GM21526 (cell line): ENCODE data around the gene KCTD12.

Experiments
- ATAC-seq: cut with Tn5 transposase; IDR thresholded peaks from one replicate; pipeline ENCODE4 v1.9.1; 2021; ENCODE audit warnings: moderate library complexity; ENCODE audit not compliant: unreplicated experiment, low FRiP score

The KCTD12 gene

DNA sequence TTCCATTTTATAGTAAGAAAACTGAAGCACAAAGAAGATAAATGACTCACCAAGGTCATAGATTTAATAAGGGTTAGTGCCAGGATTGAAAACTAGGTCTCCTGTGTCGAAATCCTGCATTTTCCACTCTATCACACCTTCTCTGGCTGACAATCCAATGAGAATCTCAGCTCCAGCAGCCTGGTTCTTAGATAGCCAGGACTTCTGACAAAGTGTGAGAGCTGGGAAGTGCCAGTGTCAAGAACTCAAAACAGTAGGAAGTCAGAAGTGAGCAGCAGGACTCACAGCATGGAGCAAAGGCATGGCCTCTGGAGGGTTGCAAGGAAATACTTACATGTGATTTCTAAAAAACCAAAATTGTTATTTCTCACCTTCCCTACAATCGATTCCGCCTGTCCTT is 24.3 kb downstream of the KCTD12 start:
- no peak for ATAC-seq

DNA sequence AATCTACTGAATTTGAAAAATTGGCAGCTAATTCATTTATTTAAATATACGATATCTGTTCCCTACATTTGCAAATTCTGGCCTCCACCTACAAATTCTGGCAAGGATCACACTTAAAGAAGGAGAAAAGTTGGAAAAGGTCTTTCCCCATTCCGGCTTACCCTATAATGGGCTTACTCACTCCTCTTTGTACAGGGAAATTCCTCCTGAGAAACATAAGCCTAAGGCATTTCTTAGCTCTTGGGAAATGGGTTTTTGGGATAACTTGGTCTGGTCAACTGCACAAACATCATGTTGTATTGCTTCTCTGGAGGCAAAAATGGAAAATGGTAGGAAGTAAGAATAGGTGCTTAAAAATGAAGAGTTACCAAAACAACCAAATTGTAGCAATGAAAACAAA is 25.5 kb downstream of the KCTD12 start:
- no peak for ATAC-seq

DNA sequence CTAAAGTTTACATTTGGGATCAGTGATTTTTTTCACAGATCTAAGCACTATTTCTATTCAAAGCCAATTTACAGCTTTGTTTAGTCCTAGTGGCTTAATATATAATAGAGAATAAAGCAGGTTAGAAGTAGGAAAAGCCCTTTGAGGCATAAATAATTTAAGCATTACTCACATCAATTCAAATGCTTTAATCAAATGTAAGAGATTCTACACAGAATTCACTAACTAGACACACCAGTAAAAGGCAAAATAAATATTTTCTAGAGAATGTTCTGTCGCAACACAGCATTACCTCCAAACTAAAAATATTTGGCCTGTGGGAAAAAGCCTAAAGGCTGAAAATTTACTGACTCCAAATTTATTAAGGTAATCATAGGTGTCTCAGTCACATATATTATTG is 31.3 kb downstream of the KCTD12 start:
- ATAC-seq: no peak

DNA sequence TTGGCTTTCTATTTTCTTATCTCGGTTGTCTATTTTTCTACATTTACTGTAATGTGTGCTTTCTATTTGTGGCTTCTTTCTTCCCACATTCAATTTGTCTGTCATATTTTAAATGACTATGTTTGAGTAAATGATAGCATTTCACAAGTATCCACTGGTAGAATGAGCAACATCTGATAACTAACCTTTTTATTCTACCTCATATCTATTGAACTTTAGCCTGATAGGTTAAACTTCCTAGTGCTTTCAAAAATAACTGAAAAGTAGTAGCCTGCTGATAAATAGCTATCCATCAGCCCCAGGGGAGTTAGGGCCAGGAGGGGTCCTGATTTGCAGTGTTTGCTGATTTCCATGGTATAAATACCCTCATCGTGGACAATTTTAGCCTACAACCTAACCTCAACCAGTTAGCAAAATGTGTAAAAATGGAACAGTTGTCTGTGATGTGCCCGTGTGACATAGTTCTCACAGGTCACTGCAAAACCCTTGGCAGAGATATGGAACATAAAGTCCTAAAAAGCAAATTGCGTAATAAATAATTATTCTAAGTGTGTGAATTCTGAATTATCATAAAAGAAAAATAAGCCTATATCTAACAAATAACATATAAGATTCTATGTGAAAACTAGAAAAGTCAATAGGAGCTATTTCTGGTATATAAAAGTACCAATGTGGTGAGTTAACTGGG is 32.1 kb downstream of the KCTD12 start:
- ATAC-seq: no peak

DNA sequence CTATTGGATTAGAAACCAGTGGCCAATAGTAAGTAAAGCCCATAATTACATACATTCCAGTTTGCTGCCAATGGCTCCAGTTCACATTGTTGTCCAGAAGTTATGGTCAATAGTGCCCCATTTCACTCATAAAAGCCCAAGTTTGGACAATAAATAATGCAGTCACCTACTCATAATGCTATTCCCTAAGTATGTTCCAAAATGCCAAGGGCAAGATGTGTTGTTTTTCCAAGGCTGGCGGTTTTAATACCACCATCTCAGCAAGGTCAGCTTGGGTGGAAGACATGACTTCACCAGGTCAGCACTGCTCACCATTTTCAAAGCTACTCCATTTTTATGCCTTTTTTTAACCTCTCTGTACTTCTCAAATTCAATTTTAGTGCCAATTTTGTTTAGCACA is 32.7 kb downstream of the KCTD12 start:
- ATAC-seq: no peak

DNA sequence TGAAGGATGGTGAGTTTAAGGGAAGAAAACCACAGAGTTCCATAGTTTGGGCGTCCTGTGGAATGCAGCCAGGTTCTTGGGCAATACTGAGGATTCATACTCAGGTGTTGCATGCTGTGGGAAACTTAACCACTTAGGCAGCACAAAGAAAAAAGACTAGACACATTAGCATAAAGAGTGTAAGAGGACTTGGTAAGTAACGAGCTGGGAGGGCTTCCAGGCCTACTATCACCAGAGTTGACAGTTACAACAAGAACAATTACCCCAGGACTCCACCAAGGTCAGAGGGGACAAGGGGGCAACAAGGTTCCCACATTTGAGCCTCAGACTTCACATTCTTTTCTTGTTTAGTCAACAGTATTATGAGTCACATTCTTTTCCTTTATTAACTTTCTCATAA is 33.2 kb downstream of the KCTD12 start:
- no peak for ATAC-seq

DNA sequence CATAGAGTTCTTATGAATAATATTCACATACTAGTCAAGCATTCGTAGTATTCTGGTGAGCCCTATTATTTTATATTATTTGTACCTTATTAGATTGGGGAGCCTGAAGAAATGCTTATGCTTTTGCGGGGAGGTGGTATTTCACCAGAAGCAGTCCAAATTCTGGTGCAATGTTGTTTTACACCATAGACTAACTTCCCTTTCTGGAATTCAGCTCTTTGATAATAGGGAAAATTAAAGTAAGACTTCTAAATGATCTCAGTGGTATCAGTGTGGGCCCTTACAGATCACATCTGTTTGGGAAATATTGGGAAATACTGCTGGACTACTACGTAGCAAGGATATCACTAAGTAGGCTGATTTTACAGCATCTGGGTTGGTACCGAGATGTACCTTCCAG is 34.2 kb downstream of the KCTD12 start:
- ATAC-seq: no peak

DNA sequence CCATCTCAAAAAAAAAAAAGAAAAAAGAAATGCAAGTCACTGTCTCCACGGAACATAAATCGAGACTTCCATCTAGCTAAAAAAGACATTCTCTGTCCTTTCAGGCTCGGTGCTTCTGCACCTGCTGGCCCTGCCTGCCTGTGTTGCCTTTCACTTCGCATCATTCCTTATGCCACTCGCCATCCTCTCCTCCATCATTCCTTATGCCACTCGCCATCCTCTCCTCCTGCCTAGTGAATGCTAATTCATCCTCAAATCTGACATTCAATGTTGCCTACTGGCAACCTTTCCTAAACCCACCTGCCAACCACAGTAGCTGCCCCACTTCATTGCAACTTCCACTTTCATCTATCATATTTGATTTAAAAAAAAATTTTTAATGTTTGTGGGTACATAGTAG is 36.7 kb downstream of the KCTD12 start:
- no peak for ATAC-seq

DNA sequence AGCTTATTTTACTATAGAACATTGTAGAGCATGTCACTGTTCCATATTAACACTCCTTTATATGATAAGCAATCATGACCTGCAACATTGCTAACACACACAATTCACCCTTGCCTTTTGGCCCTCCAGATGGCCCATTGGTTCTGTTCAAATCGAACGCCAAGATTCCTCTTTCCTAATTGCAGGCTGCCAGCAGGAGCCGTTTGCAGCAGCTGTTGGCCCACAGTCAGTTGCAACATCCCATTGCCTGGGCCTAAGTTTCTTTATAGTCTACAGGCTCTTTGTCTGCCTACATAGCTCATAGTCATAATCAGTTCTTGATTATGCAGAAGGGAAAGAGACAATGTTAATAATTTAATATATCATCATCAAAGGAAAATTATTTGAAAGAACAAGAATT is 37.6 kb downstream of the KCTD12 start:
- ATAC-seq: no peak

DNA sequence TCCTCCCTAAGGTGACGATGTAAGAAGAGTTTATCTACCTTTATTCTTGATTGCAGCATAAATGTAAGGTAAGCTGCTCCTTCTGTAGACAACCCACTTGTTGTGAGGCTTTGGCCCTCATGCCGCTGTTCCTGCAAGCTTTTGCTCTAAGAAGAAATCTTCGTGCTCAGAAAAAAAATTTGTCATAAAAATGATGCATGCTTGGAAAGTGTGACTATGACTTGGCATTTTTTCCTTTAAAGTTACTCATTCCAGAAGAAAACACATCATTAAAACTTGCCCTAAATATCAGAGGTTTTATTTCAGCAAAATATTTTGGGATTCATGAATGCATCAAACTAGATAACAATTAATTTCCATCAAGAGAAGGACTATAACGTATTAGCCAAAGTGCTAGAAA is 39.8 kb downstream of the KCTD12 start:
- ATAC-seq: no peak

DNA sequence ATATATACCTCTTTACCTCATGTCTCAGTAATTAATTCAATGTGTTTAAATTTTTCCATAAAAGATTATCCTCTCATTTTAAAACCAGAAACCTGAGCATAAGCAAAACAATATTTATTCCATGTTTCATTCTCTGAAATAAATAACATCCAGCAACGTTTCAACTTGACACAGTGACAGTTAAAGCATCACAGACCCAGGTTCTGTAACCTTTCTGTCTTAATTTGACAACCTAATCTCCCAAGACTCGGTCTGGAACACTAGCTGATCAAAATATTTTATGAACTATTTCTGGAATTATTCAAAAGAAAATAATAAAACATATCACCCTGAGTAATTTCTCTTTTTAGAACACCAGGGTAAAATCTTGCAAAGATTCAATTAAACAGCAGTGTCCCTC is 40.3 kb downstream of the KCTD12 start:
- ATAC-seq: no peak

DNA sequence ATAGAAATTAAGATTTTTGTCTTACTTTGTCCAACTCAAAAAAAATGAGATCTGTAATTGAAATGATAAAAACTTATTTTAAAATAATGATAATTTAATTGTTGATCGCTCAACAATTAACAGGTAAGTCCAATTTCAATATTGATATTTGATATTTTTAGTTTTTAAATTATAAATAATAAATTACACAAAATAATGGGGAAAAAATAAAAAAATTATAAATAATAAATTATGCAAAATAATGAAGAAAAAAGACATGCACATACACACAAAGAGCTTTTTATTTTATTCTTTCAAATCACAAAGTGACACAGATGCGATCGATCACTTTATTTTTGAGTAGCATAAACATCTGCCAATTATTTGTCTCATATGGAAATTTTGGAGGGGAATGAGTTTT is 40.8 kb downstream of the KCTD12 start:
- no peak for ATAC-seq

DNA sequence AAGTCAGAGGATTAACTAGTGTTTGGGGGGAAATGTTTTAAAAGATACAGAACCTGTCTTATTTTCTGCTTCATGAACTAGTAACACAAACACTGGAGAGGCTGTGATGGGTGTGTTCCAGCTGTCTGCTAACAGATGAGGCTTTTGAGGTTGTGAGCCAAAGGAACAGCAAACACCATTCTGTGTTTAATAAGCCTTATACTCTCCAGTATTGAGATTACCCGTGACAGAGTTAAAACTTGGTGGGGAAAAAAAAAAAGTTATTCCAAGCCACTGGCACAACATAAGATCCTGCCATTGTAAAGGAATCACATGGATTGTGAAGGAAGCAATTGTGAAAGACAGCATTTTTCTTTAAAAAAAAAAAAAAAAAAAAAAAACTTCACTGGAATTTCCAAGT is 48.4 kb downstream of the KCTD12 start:
- ATAC-seq: no peak

DNA sequence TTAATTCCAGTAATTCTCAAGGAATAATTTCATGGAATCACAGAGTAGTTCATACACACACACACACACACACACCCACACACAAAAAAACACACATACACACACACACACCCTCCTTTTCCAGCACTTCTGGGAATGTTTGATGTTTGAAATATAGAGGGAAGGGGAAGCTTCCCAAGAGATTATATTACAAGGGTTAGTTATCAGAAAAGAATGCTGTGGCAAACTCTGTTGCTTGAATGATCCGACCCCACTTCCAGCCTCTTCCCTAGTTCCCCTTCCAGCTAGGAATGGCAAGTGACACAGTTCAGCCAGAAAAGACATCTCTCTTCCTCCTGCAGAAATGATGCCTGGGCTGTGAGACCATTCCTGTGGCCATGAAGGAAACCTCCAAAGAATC is 49.9 kb downstream of the KCTD12 start:
- no peak for ATAC-seq

DNA sequence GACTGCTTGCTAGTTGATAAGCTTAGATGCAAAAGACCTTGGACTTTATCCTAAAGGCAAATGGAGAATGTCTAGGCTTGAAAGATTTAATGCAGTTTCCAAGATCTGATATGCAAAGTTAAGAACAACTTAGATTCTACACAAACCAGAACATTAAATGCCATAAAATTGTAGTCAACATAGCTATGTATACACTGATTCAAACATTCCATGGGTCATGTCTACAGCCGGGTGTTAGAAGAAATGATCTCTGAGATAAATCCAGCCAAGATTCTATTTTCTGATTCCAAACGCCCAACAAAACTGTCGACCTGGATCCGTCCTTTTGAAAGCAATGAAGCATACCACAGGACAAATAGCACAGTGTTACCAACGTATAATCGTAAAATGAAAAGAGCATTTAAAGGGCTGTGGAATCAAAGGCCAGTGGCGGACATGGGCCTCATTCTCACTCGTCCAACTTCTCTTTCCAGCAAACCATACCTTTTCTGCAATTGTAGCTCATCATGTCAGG is 52.7 kb downstream of the KCTD12 start:
- ATAC-seq: no peak

DNA sequence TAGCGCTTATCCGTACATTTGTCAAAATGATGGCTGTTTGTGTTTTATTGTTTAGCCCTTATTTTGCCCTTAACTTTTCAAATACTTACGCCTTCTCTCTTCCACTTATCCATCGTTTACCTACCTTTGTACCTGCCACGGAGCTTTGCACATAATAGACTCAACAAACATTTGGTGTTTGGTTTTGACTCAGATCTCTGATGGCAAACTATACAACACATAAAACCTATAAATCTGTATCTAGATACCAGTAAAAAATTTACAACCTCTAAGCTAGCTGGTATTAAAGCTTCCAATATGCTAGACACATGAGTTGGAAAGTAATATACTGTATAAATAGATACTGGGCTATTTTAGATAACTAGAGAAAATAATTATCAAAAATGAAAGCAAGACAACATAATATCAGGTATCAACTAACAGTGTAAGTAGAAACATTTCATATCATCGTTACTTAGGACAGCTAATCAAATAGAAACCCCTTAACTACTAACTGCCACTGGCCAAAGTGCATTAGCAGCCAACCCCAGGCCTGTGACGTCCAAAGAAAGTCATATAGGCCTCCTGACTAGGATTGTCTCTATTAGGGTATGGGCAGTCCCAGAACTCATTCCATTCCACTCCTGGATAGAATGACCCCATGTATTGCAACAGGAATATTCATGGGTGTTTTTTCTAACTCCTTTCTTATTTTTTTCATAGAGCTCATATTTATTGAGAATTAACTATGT is 53.8 kb downstream of the KCTD12 start:
- no peak for ATAC-seq

DNA sequence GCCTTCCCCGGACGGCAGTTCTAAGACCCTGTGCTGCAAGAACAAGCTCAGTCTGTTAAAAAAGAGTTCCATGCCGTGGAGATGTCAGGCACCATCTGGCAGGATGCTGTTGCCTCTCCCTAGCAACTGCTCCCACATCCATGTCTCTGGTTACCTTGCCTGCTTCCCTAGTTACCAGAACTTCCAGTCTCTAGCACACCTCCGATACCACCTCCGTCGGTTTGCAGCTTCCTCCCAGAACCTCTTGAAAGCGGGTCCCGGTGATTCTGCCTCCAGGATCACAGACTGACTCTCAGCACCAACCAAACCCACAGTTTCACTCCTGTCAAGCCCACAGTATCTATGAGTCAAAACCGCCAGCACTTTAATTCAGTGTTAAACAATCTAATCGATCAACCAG is 55.4 kb downstream of the KCTD12 start:
- ATAC-seq: no peak
